Raji (cell line): ENCODE data around the gene NEDD4.

Experiments used
- POLR2A ChIP-seq: IDR thresholded peaks from 2 replicates; pipeline ENCODE4 v1.6.1; 2011; ENCODE audit warnings: low read depth, low read length, control low read depth; ENCODE audit not compliant: insufficient read depth

NEDD4 gene

DNA sequence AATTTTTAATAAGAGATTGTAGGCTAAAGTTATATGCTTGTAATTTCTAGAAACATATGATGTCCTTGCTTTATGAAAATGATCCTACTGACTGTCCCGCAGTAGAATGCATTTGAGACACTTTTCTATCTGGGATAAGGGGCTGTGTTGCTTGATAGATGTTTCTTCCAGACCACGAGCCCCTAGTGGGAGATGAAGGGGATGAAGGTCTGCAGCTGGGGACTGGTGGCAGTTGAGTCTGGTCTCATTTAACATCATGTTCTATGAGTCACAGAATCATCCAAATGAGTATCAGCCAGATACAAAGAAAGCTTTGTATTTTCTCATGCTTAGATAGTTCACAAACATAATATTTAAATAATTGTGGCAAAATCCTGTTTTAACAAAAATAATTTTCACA is 166.2 kb downstream of the NEDD4 start:
- no peak for TF ChIP-seq POLR2A

DNA sequence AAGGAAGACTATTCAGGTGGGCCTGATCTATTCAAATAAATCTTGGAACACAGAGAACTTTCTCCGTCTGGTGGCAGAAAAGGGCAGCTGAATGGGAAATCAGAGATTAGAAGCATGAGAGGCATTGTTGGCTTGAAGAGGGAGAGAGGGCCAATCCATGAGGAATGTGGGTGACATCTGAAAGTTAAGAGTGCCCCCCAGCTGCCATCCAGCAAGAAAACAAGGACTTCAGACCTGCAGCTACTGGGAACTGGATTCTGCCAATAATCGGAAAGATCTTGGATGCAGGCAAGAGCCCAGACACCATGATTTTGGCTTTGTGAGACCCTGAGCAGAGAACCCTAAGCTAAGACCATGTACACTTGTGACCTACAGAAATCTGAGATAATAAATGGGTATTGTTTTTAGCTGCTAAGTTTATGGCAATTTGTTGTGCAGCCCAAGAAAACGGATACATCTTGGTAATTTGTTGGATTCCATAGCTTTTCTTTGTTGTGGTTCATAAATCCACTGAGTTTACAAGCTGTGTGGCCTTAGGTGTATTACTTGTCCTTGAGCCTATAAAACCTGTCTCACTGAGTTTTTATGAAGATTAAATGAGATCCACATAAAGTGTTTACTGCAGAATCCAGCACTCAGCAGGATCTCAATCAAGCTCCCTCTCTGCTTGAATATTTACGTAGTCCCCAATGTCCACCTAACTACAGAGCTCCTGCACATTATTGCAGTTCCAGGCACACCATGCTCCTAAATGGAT is 168.4 kb downstream of the NEDD4 start:
- no peak for TF ChIP-seq POLR2A

DNA sequence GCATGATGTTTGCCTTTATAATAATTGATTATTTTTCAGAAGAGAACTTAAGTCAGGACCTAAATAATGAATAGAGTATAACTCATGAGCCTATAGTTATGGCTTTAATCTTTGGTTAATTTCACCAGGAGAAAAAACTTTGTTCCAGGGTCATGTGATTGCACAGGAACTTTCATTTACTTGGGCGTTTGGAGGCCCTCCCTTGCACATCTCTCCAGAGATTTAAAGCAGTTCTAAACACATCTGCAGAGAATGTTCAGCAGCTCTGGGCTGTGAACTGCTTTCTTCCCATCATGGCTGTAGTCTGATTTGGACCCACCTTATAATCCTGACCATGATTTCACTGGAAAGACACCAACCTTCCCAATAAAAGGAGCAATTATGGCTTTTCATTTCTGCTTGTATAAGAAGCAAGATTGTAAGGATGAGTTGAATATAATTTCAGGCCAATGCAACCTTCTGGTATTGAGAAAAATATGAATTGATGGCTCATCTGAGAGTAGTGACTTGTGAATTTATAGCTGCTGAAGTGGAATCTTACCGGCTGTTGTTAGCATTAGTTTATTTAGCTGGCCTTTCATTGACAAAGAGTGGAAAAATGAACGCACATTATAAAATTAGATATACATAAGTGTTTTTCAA is 169.6 kb downstream of the NEDD4 start:
- TF ChIP-seq POLR2A = no peak

DNA sequence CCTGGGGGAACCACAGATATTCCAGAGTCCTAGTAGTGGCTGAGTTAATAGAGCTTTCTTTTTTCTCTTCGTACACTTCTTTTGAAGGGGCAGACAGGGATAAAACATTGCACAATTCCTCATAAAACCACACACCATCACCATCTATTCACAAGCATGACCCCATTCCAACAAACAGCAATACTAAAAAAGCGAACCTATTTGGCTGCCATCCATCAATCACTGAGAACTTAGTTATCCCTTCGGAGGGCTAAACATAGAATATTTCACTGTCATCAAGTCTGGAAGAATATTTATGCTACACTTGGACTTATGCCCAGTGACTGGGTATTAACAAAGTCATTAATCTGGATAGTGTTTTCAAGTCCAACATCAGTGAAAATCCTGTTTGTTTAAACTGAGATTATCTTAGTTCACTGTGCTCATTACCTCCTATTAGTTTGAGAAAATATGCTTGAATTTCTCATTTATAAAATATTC is 170.2 kb downstream of the NEDD4 start:
- no peak for TF ChIP-seq POLR2A

GRCh38 chr15:55820043-55820442 is 173.4 kb downstream of the NEDD4 start:
- TF ChIP-seq POLR2A = no peak

- no peak for TF ChIP-seq POLR2A
These were observed 173.9 kb downstream of the NEDD4 start for GRCh38 chr15:55819397-55820034.

- no peak for TF ChIP-seq POLR2A
These were observed 177.4 kb downstream of the NEDD4 start for GRCh38 chr15:55816017-55816416.

GRCh38 chr15:55802600-55803376 is 190.6 kb downstream of the NEDD4 start:
- TF ChIP-seq POLR2A = no peak

GRCh38 chr15:55800216-55800615 is 193.2 kb downstream of the NEDD4 start:
- no peak for TF ChIP-seq POLR2A

- no peak for TF ChIP-seq POLR2A
These were observed 193.9 kb downstream of the NEDD4 start for GRCh38 chr15:55799291-55800212.

GRCh38 chr15:55796321-55796965 is 197.0 kb downstream of the NEDD4 start:
- no peak for TF ChIP-seq POLR2A

- TF ChIP-seq POLR2A = no peak
These were observed 198.4 kb downstream of the NEDD4 start for GRCh38 chr15:55795031-55795430.

DNA sequence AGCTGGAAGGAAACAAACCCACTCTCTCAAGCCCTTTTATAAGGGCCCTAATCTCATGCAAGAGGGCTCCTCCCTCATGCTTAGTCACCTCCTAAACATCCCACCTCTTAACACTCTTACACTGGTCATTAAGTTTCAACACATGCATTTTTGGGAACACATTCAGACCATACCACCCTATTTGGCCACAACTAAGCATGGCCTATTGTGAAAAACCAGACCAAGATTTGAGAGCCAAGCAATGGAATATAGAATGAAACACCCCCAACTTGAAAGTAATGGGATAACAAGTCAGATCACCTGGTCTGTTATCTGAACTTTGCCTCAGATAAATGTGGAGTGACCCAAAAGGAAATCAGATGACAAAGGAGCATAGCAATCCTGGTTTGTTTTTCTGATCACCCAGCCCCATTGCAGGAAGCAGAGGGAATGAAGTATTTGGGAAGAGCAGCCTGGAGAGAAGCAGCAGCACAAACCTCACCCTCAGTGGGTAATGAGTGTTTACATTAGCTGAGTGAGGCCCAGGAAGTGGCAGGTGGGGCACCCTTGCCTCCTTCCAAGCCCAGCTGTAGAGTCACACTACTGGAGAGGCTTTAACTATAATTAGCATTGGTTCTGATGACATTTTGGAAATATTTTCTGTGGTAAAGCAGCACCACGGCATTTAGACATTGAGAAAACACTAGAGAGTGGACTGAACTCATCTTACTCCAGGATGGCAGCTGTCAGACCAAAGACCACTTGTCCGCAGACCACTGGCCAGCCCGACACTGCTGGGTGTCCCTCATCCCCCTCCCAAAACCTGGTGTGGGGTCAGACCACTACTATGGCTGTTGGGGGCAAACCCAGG is 201.6 kb downstream of the NEDD4 start:
- TF ChIP-seq POLR2A = no peak
